Cardiac muscle cell (in vitro differentiated cells and primary cell): Measurements from ENCODE around the gene SATB1. TPM values are rescaled to one million over a fixed set of nuclear protein-coding genes. Genes with fewer than 3 reads are reported as not detected.
A peak's percentile ranks its signal among the peaks of the same experiment; 100 is the strongest.
"Not testable (repeated sequence)": the region's sequence is repeated elsewhere in the genome, so short reads cannot be mapped to it uniquely, and the experiment has no call there.

Experiments
- DNase-seq, 2 donors: peaks; one replicate each; pipeline versions ENCODE4 v3.0.0 to v3.0.0-alpha.2; 2010 to 2017; ENCODE audit warnings: low read depth in 1 of 2, low spot score in 1 of 2
- H3K27ac ChIP-seq: fragments of 200-600 bp; sonication (generic); 2 replicates; pipeline ENCODE4 v1.5.1; 2016
- H3K27me3 ChIP-seq: fragments of 200-600 bp; sonication (generic); 2 replicates; pipeline ENCODE4 v1.6.0; 2016; ENCODE audit warnings: control low read depth
- H3K36me3 ChIP-seq: fragments of 200-600 bp; sonication (generic); 2 replicates; pipeline ENCODE4 v1.5.1; 2016; ENCODE audit warnings: control low read depth
- H3K4me1 ChIP-seq: fragments of 200-600 bp; sonication (generic); 2 replicates; pipeline ENCODE4 v1.8.1; 2017; ENCODE audit warnings: low read depth, mild to moderate bottlenecking, mixed run types
- H3K4me3 ChIP-seq: fragments of 200-600 bp; sonication (generic); 2 replicates; pipeline ENCODE4 v1.5.1; 2016; ENCODE audit warnings: mild to moderate bottlenecking
- H3K9me3 ChIP-seq: fragments of 200-600 bp; sonication (generic); 2 replicates; pipeline ENCODE4 v1.5.1; 2017; ENCODE audit warnings: low read depth, mild to moderate bottlenecking, control low read depth
- polyA plus RNA-seq: library from polyadenylated mRNA; unstranded; fragments of >200 nt; fragmentation: Nextera tagmentation; extraction: Ambion mirVana; gene quantifications from 2 replicates; pipeline ENCODE4 v1.2.1, GENCODE V29; 2016
- total RNA-seq: library from RNA; depleted of rRNA; stranded (reverse); fragments of >200 nt; gene quantifications from 2 replicates; pipeline ENCODE4 v1.2.3, GENCODE V29; 2016
- TF ChIP-seq, protein P1 (sequence below): IDR thresholded peaks from 2 replicates; pipeline ENCODE4 v1.5.1; 2012; ENCODE audit warnings: low read depth, mild to moderate bottlenecking, low read length

Gene SATB1
- total RNA-seq, result 33.2 and 52.2 TPM in 2 replicates
- polyA plus RNA-seq, result 15.9 and 25.6 TPM in 2 replicates

DNA sequence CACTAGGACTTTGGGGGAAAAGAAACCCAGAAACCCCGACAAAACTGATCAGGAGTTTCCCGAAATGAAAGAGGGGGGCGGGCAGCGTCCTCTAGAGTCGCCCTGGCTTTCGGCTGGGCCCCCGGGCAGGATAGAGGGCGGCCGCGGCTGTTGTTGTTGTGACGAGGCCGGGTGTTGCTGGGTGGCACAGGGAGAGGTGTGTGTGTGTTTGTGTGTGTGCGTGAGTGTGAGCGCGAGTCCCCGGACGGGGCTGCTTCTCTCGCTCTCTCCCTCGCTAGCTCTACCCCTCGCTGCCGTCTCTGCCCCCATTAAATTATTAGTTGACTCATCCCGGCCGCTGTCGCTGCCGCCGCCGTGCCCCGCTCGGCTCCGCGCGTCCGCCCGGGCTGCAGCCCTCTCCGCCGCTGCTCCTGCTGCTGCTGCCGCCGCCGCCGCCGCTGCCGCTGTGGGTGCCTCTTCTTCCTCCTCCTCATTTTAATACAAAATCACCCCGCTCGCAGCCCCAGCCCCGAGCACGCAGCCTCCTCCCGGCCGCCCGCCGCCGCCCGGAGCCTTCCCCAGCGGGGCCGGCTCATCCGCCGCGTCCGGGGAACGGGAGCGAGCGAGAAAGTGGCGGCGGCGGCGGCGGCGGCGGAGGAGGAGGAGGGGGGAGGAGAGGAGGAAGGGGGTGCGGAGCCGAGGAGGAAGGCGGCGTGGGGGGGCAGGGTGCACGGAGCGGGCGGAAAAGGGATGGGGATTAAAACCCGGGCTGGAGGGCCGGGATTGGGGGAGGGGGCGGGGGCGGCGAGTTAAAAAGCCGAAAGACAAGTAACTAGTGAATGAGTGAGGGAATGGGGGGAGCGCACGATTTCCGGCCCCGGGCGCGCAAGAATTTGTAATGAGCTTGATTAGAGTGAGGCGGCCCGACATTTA lies at the start of gene SATB1:
TSS of gene SATB1 (minus strand) at position 611 of the 912 bp plus-strand sequence. CDS start 4,372 bp downstream, outside the sequence.
- H3K4me3 ChIP-seq, result peak within 1 kb of the TSS; percentile 91
- peak; percentile 80 to 85 for DNase-seq
- TF ChIP-seq, protein P1, sequence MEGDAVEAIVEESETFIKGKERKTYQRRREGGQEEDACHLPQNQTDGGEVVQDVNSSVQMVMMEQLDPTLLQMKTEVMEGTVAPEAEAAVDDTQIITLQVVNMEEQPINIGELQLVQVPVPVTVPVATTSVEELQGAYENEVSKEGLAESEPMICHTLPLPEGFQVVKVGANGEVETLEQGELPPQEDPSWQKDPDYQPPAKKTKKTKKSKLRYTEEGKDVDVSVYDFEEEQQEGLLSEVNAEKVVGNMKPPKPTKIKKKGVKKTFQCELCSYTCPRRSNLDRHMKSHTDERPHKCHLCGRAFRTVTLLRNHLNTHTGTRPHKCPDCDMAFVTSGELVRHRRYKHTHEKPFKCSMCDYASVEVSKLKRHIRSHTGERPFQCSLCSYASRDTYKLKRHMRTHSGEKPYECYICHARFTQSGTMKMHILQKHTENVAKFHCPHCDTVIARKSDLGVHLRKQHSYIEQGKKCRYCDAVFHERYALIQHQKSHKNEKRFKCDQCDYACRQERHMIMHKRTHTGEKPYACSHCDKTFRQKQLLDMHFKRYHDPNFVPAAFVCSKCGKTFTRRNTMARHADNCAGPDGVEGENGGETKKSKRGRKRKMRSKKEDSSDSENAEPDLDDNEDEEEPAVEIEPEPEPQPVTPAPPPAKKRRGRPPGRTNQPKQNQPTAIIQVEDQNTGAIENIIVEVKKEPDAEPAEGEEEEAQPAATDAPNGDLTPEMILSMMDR, result no peak
- H3K4me1 ChIP-seq, result peaks cover 10% of the 10 kb centered on the region
- H3K27ac ChIP-seq, result peak within 1 kb of the TSS; percentile 84
- H3K9me3 ChIP-seq, result no peaks in the 10 kb centered on the region
- no peaks in the 10 kb centered on the region for H3K36me3 ChIP-seq
- H3K27me3 ChIP-seq, result no peaks in the 10 kb centered on the region

DNA sequence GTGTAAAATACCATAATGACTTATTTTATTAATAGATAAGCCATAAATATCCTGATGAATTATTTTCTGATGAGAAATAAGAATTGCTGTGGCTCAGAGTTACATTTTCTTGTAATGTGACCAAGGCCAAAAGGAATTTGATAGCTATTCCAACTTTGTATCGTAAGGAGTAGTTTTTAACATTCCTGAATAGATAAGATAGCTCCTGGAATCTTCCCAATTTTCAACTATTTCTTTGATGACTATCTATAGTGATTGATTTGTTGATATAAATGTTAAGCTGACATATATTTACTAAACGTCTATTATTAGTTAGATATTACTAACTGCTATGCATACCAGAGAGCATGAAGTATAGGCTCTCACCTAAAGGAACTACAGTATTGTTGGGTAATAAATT lies 49.1 kb upstream of the SATB1 start:
- Histone ChIP-seq H3K36me3 (no peaks in the 10 kb centered on the region), H3K4me3 (no peak overlapping the region), H3K4me1 (no peaks in the 10 kb centered on the region), H3K9me3 (no peaks in the 10 kb centered on the region), H3K27me3 (no peaks in the 10 kb centered on the region), H3K27ac (no peak overlapping the region)
- TF ChIP-seq, protein P1, result no peak
- no peak for DNase-seq

DNA sequence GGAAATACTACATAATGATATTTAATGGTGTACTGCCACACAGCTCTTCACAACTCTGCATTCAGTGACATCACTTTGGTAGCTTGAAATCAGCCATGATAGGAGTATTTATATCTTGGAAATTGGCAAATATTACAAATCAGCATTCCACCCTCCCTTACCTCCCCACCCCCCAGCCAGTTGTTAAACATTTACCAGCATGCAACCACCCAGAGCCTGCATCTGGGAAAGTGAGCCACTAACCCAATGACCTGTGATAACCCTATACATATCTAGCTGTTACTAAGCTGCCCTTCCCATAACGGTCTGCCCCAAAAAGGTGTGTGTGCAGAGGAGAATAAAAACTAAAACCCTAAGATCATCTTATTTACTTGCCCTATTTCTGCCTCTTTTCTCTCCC lies 44.6 kb upstream of the SATB1 start:
- no peak for DNase-seq
- H3K4me3 ChIP-seq, result no peak overlapping the region
- H3K27ac ChIP-seq, result no peak overlapping the region
- no peaks in the 10 kb centered on the region for H3K9me3 ChIP-seq
- no peaks in the 10 kb centered on the region for H3K27me3 ChIP-seq
- TF ChIP-seq, protein P1, result no peak
- H3K4me1 ChIP-seq, result no peaks in the 10 kb centered on the region
- H3K36me3 ChIP-seq, result no peaks in the 10 kb centered on the region

DNA sequence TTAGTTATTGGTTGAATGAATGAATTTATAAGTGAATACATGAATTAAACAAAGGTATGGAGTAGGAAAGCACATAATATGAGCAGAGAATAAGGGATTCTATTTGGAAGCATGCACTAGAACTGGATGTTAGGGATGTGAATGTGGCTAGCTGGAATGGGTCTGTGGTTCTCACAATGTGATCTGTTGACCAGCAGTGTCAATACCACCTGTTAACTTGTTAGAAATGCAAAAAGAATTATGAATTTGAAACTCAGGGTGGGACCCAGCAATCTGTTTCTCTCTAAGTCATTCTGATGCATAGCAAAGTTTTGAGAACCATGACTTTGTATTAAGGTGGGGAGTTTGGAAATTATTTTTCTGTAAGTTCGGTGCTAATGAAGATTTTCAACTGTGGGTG lies 41.0 kb upstream of the SATB1 start:
- Histone ChIP-seq H3K4me3 (no peak overlapping the region), H3K9me3 (no peaks in the 10 kb centered on the region), H3K27ac (no peak overlapping the region)

DNA sequence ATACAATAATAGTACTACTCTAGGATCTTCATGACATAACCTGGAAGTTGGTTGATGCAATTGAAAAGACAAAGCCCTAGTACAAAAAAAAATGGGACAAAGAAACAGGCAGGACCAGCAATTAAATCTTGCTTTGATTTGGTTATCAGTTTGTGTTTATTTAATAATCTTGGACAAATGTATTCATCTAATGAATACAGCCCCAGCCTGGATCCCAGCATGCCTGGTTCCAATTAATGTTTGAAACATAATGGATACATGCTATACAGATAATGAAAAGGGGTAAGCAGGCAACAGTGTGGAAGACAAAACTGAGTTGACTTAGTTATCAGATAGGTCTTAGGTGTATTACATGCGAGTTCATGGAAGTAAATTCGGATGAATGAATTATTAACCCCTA lies 29.6 kb upstream of the SATB1 start:
- H3K4me1 ChIP-seq, result no peaks in the 10 kb centered on the region
- TF ChIP-seq, protein P1, result no peak
- no peak overlapping the region for H3K4me3 ChIP-seq
- no peaks in the 10 kb centered on the region for H3K27me3 ChIP-seq
- DNase-seq, result no peak
- no peaks in the 10 kb centered on the region for H3K9me3 ChIP-seq
- H3K27ac ChIP-seq, result no peak overlapping the region
- no peaks in the 10 kb centered on the region for H3K36me3 ChIP-seq

More for the DNA sequence above, 41.0 kb upstream of the SATB1 start:
- Histone ChIP-seq H3K27me3 (no peaks in the 10 kb centered on the region), H3K36me3 (no peaks in the 10 kb centered on the region), H3K4me1 (no peaks in the 10 kb centered on the region)
- TF ChIP-seq, protein P1, result no peak
- no peak for DNase-seq

DNA sequence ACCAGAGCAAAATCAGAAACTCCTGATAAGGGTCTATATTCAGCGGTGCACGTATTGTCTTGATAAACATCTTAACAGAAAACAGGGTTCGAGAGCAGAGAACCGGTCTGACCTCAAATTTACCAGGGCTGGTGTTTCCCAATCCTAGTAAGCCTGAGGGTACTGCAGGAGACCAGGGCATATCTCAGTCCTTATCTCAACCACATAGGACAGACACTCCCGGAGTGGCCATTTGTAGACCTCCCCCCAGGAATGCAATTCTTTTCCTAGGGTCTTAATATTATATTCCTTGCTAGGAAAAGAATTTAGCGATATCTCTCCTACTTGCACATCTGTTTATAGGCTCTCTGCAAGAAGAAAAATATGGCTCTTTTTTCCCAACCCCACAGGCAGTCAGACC lies 24.5 kb upstream of the SATB1 start:
- H3K27ac ChIP-seq, H3K9me3 ChIP-seq, H3K4me3 ChIP-seq, H3K36me3 ChIP-seq, DNase-seq, H3K27me3 ChIP-seq: not testable (repeated sequence)
- peaks cover 11% of the 10 kb centered on the region for H3K4me1 ChIP-seq
